ENCODE data around the gene CSKMT. TPM values are rescaled to one million over a fixed set of nuclear protein-coding genes. Genes with fewer than 3 reads are reported as not detected.
"Not testable (repeated sequence)": the region's sequence is repeated elsewhere in the genome, so short reads cannot be mapped to it uniquely, and the experiment has no call there.

The CSKMT gene
- total RNA-seq, 2 donors from 2014 or later: 29.9 to 39.4 TPM

DNA sequence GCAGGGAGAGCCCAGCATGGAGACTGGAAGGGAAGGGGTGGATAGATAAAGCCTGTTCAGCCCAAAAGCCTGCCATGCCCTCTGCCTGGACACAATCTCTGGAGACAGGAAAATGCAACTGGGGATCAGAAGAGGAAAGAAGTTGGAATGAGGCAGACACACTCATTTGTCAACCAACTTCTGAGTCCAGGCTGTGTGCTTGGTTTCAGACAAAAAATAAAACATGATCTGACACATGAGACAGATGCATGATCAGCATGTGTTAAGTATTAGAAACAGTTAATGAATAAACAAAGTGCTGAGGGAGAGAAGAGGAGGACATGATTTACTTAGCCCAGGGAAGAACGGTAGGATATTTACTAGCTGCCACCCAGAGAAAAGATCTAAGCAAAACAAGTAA, 23.4 kb downstream of the CSKMT start:
- no peaks in the 10 kb centered on the region for H3K9me3 ChIP-seq (ENCODE audit: control insufficient read depth, low read length)
- DNase-seq: no peak
- Mint-ChIP-seq H3K27ac (no peak overlapping the region), H3K9me3 (no peaks in the 10 kb centered on the region), H3K27me3 (ENCODE audit: insufficient read depth) (peaks cover 8% of the 10 kb centered on the region), H3K4me3 (peak overlapping the region; percentile 13), H3K4me1 (peaks cover 5% of the 10 kb centered on the region), H3K36me3 (ENCODE audit: low read depth) (peaks cover 30% of the 10 kb centered on the region)
- WGBS, 2 experiments (ENCODE audit: insufficient coverage in 1 of 2, insufficient read length in 1 of 2): 85 to 100% methylated on average over 1 of the region's 1 CpG
- no peak for TF ChIP-seq CTCF (conservative IDR thresholded peaks at IDR 0.05)
- peak overlapping the region; percentile 24 for H3K27ac ChIP-seq (ENCODE audit: low read depth, low read length)
- H3K4me3 ChIP-seq (ENCODE audit: low read length): no peak overlapping the region
- no peak overlapping the region for H3K9ac ChIP-seq (ENCODE audit: extremely low read depth, low read length, poor library complexity, severe bottlenecking)
- peaks cover 28% of the 10 kb centered on the region for H3K36me3 ChIP-seq (ENCODE audit: control insufficient read depth, insufficient read depth, low read length)
- no peaks in the 10 kb centered on the region for H3K4me1 ChIP-seq (ENCODE audit: control insufficient read depth, insufficient read depth, low read length)
- H3K27me3 ChIP-seq (ENCODE audit: control insufficient read depth, insufficient read depth, low read length, poor library complexity, severe bottlenecking): no peaks in the 10 kb centered on the region

DNA sequence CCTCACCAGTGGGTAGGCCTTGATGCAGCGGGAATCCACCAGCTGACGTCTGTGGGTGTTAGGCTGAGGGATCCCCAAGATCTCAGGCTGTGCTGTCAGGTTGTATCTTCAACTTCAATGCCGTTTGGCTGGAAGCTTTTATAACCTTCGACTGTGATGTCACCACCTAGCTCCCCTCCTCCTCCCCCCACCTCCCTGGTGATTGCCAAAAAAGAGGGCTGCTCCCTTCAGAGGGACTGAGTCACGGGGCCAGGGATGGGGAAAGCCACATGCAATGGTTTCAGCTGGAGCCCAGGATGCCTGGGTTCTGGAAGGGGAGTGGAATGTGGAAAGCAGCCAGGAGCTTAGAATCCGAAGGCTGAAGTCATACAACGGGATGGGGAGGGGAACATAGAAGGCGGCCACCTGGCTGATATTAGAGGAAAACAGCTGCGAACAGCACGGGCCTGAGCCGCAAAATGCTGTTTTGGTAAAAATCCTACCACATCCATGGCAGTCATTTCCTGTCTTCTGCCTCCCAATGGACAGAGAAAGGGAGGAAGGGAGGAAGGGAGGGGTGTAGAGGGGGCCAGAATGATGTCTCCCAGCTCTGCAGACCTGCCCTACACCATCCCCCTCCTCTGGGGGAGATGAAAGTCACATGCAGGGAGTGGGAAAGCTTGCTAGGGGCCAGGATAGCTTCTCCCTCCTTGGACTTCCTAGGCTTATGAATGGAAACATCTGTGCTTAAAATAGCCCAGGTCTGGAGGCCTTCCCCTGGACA, 24.5 kb downstream of the CSKMT start, which contains the start of gene LRRN4CL:
TSS of gene LRRN4CL (minus strand) at position 110 of the 763 bp plus-strand sequence. CDS start 1,022 bp downstream, outside the sequence.
- peaks cover 36% of the 10 kb centered on the region for H3K36me3 Mint-ChIP-seq (ENCODE audit: low read depth)
- H3K4me3 ChIP-seq (ENCODE audit: low read length): no peak within 1 kb of the TSS
- whole genome bisulfite sequencing, 2 experiments (ENCODE audit: insufficient coverage in 1 of 2, insufficient read length in 1 of 2): 92 to 95% methylated on average over 4 to 11 of the region's 11 CpGs
- peak within 1 kb of the TSS; percentile 13 for H3K4me3 Mint-ChIP-seq
- peaks cover 37% of the 10 kb centered on the region for H3K36me3 ChIP-seq (ENCODE audit: control insufficient read depth, insufficient read depth, low read length)
- TF ChIP-seq CTCF (conservative IDR thresholded peaks at IDR 0.05): no peak
- no peaks in the 10 kb centered on the region for H3K4me1 ChIP-seq (ENCODE audit: control insufficient read depth, insufficient read depth, low read length)
- H3K4me1 Mint-ChIP-seq: peaks cover 5% of the 10 kb centered on the region
- H3K9ac ChIP-seq (ENCODE audit: extremely low read depth, low read length, poor library complexity, severe bottlenecking): no peak within 1 kb of the TSS
- H3K27ac Mint-ChIP-seq: peak within 1 kb of the TSS; percentile 36
- peak within 1 kb of the TSS; percentile 24 for H3K27ac ChIP-seq (ENCODE audit: low read depth, low read length)
- H3K27me3 Mint-ChIP-seq (ENCODE audit: insufficient read depth): peaks cover 8% of the 10 kb centered on the region
- H3K27me3 ChIP-seq (ENCODE audit: control insufficient read depth, insufficient read depth, low read length, poor library complexity, severe bottlenecking): no peaks in the 10 kb centered on the region
- no peak for DNase-seq
- H3K9me3 ChIP-seq (ENCODE audit: control insufficient read depth, low read length): no peaks in the 10 kb centered on the region
- H3K9me3 Mint-ChIP-seq: no peaks in the 10 kb centered on the region

DNA sequence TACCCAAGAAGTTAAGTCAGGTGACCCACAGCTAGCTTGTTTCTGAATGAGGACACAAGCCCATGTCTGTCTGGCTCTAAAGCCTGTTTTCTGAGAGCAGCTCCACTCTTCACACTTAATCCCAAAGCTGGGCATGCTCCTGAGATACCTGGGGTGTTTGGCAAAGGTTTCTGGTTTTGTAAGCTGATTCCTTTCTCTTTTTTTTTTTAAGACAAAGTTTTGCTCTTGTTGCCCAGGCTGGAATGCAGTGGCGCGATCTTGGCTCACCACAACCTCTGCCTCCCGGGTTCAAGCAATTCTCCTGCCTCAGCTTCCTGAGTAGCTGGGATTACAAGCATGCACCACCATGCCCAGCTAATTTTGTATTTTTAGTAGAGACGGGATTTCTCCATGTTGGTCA, 28.5 kb downstream of the CSKMT start:
- H3K9me3 Mint-ChIP-seq; H3K27me3 Mint-ChIP-seq (ENCODE audit: insufficient read depth); H3K27me3 ChIP-seq (ENCODE audit: control insufficient read depth, insufficient read depth, low read length, poor library complexity, severe bottlenecking); DNase-seq; H3K4me1 ChIP-seq (ENCODE audit: control insufficient read depth, insufficient read depth, low read length); H3K9me3 ChIP-seq (ENCODE audit: control insufficient read depth, low read length); H3K9ac ChIP-seq (ENCODE audit: extremely low read depth, low read length, poor library complexity, severe bottlenecking); H3K27ac ChIP-seq (ENCODE audit: low read depth, low read length); H3K4me3 Mint-ChIP-seq; H3K27ac Mint-ChIP-seq; H3K4me3 ChIP-seq (ENCODE audit: low read length); H3K4me1 Mint-ChIP-seq: not testable (repeated sequence)
- 97% methylated on average over 1 of the region's 4 CpGs; no CpG with 5 or more reads in 1 of the 2 experiments for WGBS, 2 experiments (ENCODE audit: insufficient coverage in 1 of 2, insufficient read length in 1 of 2)
- H3K36me3 ChIP-seq (ENCODE audit: control insufficient read depth, insufficient read depth, low read length): peaks cover 42% of the 10 kb centered on the region
- peaks cover 50% of the 10 kb centered on the region for H3K36me3 Mint-ChIP-seq (ENCODE audit: low read depth)

All from endodermal cell (in vitro differentiated cells).